HCT116 (cell line): Measurements from ENCODE around the gene TRIM66.

Experiments used
- CEBPB ChIP-seq: IDR thresholded peaks from 2 replicates; pipeline ENCODE4 v1.6.1; 2012; ENCODE audit warnings: low read depth
- EGR1 ChIP-seq: IDR thresholded peaks from 2 replicates; pipeline ENCODE4 v1.6.1; 2012; ENCODE audit warnings: low read depth
- EZH2 ChIP-seq: fragments of 200-600 bp; sonication (generic); IDR thresholded peaks from 2 replicates; pipeline ENCODE4 v1.6.1; 2017; ENCODE audit warnings: antibody characterized with exemption, mixed run types
- EZH2phosphoT487 ChIP-seq: fragments of 200-600 bp; IDR thresholded peaks from 2 replicates; pipeline ENCODE4 v1.6.1; 2018; ENCODE audit warnings: antibody characterized with exemption, borderline replicate concordance
- POLR2A ChIP-seq: IDR thresholded peaks from 2 replicates; pipeline ENCODE4 v1.7.0; 2011; ENCODE audit warnings: borderline replicate concordance; ENCODE audit not compliant: insufficient read depth, insufficient read length; ENCODE audit errors: extremely low read depth
- RAD21 ChIP-seq: IDR thresholded peaks from 2 replicates; pipeline ENCODE4 v1.6.1; 2012; ENCODE audit warnings: low read depth, mild to moderate bottlenecking
- SRF ChIP-seq: IDR thresholded peaks from 2 replicates; pipeline ENCODE4 v1.6.1; 2012; ENCODE audit warnings: low read depth
- TCF7L2 ChIP-seq: IDR thresholded peaks from 2 replicates; pipeline ENCODE4 v1.7.0; 2011; ENCODE audit warnings: borderline replicate concordance, inconsistent platforms; ENCODE audit not compliant: insufficient read depth, insufficient read length; ENCODE audit errors: extremely low read depth
- YY1 ChIP-seq: IDR thresholded peaks from 2 replicates; pipeline ENCODE4 v1.6.1; 2011; ENCODE audit warnings: low read length, low read depth, moderate library complexity, mild to moderate bottlenecking; ENCODE audit not compliant: insufficient replicate concordance; ENCODE audit errors: extremely low read depth
- TF ChIP-seq, protein P1 (sequence below), 3 experiments: fragments of 200-600 bp in 1 of 3; sonication (generic) in 1 of 3; IDR thresholded peaks in 2 of 3; conservative IDR thresholded peaks in 1 of 3; 2 replicates each; pipeline ENCODE4 v1.5.1; 2012 to 2017; ENCODE audit warnings: low read depth in 2 of 3, low read length in 2 of 3, antibody characterized with exemption in 1 of 3, borderline replicate concordance in 1 of 3, control low read depth in 1 of 3, mild to moderate bottlenecking in 1 of 3, mixed read lengths in 1 of 3, mixed run types in 1 of 3, moderate library complexity in 1 of 3; ENCODE audit not compliant: insufficient read depth in 1 of 3
- TF ChIP-seq, protein P2 (sequence below): IDR thresholded peaks from 2 replicates; pipeline ENCODE4 v1.6.1; 2011; ENCODE audit warnings: mild to moderate bottlenecking, low read length, moderate library complexity; ENCODE audit not compliant: insufficient replicate concordance; ENCODE audit errors: extremely low read depth
- TF ChIP-seq, protein P3 (sequence below): IDR thresholded peaks from 2 replicates; pipeline ENCODE4 v1.6.1; 2012
- TF ChIP-seq, protein P4 (sequence below): IDR thresholded peaks from 2 replicates; pipeline ENCODE4 v1.6.1; 2012; ENCODE audit warnings: low read depth

DNA sequence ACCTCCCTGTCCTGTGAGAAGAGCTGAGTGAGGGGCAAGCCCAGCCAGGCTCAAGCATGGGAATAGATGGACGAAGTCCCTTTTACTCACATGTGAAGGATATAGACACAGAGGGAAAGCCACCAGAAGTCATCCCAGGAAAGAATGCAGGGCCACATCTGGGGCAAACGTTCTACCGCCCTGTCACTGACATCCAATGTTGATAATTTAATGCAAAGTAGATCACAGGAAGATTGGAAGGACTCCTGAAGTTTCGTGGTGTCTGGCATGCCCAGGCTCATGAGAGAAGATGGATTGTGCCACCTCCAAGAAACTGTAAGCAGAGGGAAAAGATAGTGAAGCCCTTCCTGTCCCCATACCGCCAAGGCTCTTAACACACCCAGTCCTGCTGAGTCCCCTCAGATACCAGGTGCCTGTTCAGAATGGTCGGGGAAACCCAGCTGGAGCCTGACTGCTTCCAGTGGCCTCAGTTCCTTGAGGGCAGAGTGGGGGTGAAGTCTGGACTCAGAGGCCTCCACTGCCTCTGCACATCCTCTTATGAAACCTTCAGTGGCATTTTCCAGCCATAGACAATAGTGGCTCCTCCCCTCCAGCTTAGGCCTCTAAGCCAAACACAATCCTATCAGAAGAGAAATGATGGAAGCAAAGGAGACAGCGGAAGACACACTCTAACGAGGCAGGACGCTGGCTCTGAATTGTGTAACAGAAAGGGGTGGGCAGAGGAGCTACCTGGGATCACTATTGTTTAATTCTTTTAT, 80.9 kb downstream of the TRIM66 start:
- no peak for TF ChIP-seq POLR2A
- TF ChIP-seq, protein P1, sequence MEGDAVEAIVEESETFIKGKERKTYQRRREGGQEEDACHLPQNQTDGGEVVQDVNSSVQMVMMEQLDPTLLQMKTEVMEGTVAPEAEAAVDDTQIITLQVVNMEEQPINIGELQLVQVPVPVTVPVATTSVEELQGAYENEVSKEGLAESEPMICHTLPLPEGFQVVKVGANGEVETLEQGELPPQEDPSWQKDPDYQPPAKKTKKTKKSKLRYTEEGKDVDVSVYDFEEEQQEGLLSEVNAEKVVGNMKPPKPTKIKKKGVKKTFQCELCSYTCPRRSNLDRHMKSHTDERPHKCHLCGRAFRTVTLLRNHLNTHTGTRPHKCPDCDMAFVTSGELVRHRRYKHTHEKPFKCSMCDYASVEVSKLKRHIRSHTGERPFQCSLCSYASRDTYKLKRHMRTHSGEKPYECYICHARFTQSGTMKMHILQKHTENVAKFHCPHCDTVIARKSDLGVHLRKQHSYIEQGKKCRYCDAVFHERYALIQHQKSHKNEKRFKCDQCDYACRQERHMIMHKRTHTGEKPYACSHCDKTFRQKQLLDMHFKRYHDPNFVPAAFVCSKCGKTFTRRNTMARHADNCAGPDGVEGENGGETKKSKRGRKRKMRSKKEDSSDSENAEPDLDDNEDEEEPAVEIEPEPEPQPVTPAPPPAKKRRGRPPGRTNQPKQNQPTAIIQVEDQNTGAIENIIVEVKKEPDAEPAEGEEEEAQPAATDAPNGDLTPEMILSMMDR (IDR thresholded peaks at IDR 0.05 in 2 of 3, conservative IDR thresholded peaks at IDR 0.05 in 1 of 3; ENCODE audit: borderline replicate concordance in 1 of 3, insufficient read depth in 1 of 3, low read depth in 2 of 3, low read length in 2 of 3), result no peak
- TF ChIP-seq EZH2, result no peak
- no peak for TF ChIP-seq YY1
- TF ChIP-seq EZH2phosphoT487, result no peak
- TF ChIP-seq CEBPB, result no peak
- TF ChIP-seq, protein P2, sequence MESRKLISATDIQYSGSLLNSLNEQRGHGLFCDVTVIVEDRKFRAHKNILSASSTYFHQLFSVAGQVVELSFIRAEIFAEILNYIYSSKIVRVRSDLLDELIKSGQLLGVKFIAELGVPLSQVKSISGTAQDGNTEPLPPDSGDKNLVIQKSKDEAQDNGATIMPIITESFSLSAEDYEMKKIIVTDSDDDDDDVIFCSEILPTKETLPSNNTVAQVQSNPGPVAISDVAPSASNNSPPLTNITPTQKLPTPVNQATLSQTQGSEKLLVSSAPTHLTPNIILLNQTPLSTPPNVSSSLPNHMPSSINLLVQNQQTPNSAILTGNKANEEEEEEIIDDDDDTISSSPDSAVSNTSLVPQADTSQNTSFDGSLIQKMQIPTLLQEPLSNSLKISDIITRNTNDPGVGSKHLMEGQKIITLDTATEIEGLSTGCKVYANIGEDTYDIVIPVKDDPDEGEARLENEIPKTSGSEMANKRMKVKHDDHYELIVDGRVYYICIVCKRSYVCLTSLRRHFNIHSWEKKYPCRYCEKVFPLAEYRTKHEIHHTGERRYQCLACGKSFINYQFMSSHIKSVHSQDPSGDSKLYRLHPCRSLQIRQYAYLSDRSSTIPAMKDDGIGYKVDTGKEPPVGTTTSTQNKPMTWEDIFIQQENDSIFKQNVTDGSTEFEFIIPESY, result no peak
- TF ChIP-seq TCF7L2, result no peak
- TF ChIP-seq SRF, result no peak
- no peak for TF ChIP-seq EGR1
- TF ChIP-seq, protein P3, sequence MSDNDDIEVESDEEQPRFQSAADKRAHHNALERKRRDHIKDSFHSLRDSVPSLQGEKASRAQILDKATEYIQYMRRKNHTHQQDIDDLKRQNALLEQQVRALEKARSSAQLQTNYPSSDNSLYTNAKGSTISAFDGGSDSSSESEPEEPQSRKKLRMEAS, result no peak
- TF ChIP-seq, protein P4, sequence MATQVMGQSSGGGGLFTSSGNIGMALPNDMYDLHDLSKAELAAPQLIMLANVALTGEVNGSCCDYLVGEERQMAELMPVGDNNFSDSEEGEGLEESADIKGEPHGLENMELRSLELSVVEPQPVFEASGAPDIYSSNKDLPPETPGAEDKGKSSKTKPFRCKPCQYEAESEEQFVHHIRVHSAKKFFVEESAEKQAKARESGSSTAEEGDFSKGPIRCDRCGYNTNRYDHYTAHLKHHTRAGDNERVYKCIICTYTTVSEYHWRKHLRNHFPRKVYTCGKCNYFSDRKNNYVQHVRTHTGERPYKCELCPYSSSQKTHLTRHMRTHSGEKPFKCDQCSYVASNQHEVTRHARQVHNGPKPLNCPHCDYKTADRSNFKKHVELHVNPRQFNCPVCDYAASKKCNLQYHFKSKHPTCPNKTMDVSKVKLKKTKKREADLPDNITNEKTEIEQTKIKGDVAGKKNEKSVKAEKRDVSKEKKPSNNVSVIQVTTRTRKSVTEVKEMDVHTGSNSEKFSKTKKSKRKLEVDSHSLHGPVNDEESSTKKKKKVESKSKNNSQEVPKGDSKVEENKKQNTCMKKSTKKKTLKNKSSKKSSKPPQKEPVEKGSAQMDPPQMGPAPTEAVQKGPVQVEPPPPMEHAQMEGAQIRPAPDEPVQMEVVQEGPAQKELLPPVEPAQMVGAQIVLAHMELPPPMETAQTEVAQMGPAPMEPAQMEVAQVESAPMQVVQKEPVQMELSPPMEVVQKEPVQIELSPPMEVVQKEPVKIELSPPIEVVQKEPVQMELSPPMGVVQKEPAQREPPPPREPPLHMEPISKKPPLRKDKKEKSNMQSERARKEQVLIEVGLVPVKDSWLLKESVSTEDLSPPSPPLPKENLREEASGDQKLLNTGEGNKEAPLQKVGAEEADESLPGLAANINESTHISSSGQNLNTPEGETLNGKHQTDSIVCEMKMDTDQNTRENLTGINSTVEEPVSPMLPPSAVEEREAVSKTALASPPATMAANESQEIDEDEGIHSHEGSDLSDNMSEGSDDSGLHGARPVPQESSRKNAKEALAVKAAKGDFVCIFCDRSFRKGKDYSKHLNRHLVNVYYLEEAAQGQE, result no peak
- TF ChIP-seq RAD21, result no peak
